ES-I3 (cell line): Measurements from ENCODE around the gene CAMTA1.
"Not testable (repeated sequence)": the region's sequence is repeated elsewhere in the genome, so short reads cannot be mapped to it uniquely, and the experiment has no call there.

Source experiments
- H3K36me3 ChIP-seq: 2 replicates; pipeline ENCODE4 v1.6.1; 2013; ENCODE audit warnings: mild to moderate bottlenecking, low read length, control low read depth, moderate library complexity; ENCODE audit not compliant: insufficient read depth
- H3K4me1 ChIP-seq: 2 replicates; pipeline ENCODE4 v1.6.1; 2013; ENCODE audit warnings: mild to moderate bottlenecking, control low read depth, low read length; ENCODE audit not compliant: insufficient read depth
- H3K9ac ChIP-seq: 2 replicates; pipeline ENCODE4 v1.6.1; 2013; ENCODE audit warnings: low read depth, mild to moderate bottlenecking, low read length, moderate library complexity
- H3K9me3 ChIP-seq: 2 replicates; pipeline ENCODE4 v1.6.1; 2013; ENCODE audit warnings: mild to moderate bottlenecking, low read length, moderate library complexity; ENCODE audit not compliant: control insufficient read depth, insufficient read depth

Gene CAMTA1

DNA sequence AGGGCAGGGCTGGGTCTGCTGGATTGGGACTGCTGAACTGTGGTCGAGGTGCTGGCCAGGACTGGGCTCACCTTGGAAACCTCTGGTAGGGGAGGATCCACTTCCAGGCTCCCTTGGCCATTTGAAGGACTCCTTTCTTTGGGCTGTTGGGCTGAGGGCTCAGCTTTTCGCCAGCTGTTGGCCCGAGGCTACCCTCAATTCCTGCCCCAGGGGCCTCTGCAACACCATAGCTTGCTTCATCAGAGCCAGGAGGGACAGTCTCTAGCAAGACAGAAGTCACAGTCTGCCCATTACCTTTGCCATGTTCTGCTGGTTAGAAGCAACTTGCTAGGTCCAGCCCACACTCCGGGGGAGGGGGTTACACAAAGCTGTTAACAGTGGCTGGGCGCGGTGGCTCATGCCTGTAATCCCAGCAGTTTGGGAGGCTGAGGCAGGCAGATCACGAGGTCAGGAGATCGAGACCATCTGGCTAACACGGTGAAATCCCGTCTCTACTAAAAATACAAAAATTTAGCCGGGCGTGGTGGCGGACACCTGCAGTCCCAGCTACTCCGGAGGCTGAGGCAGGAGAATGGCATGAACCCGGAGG is 25.0 kb downstream of the CAMTA1 start:
- H3K4me1 ChIP-seq, H3K9me3 ChIP-seq, H3K36me3 ChIP-seq, H3K9ac ChIP-seq: not testable (repeated sequence)

- no peak overlapping the region for H3K9ac ChIP-seq
- H3K4me1 ChIP-seq = peaks cover 10% of the 10 kb centered on the region; the same call in 1 of the 2 replicates
- no peaks in the 10 kb centered on the region for H3K9me3 ChIP-seq
- H3K36me3 ChIP-seq = no peaks in the 10 kb centered on the region
Observed at GRCh38 chr1:6811583-6811982, 26.3 kb downstream of the CAMTA1 start.

DNA sequence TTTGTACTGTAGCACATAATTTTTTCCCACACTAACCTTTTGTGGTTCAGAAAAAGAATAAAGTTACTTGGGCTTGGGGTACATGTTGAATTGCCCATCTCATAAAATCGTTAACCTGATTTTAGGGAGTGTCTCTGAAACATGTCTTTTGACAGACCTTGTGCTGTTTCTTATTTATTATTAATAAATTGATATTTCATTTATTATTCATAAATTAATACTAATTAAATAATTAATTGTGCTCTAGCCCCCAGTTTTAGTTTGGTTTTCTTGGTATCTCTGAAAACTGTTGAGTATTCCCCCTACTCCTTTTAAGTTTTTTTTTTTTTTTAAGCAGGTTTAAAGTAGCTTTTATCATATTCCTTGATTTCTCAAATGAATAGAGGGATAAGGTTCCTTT is 27.9 kb downstream of the CAMTA1 start:
- Histone ChIP-seq H3K36me3 (no peaks in the 10 kb centered on the region), H3K9me3 (no peaks in the 10 kb centered on the region), H3K9ac (no peak overlapping the region), H3K4me1 (peaks cover 10% of the 10 kb centered on the region; the same call in 1 of the 2 replicates)

GRCh38 chr1:6815726-6816125 is 30.5 kb downstream of the CAMTA1 start:
- H3K36me3 ChIP-seq = no peaks in the 10 kb centered on the region
- H3K4me1 ChIP-seq = peaks cover 8% of the 10 kb centered on the region; the same call in 1 of the 2 replicates
- no peaks in the 10 kb centered on the region for H3K9me3 ChIP-seq
- H3K9ac ChIP-seq = no peak overlapping the region

DNA sequence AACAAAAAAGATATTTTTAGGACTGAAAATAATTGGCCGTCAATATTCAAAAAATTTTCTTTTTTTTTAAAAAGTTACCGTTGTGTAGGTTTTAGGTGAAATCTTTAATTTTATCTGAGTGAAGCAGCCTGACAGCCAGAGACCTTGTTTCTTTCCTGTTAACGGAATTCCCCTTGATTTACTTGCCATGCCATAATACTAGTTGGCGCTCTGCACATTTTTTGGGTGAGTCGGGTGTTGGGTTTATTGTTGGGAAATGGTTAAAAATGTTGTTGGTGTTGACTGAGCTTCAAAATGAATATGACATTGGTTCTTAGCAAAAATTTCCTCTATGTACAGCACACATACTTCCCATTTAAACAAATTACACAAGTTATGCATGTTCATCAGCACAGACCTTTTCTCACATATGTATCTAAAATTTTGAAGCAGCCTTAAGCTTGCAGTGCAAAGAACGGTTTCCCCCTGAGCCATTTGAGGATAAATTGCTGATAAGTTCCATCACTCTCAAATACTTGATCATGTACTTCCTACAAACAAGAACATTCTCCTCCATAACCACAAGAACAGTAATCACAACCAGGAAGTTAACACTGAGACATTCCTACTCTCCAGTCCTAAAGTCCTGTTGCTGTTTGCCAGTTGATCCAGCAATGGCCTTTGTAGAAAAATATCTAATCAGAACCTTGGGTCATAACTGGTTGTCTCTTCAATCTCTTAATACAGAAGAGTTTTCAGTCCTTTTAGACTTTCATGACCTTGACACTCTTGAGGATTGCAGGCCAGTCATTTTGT is 34.2 kb downstream of the CAMTA1 start:
- Histone ChIP-seq H3K9me3 (no peaks in the 10 kb centered on the region), H3K9ac (no peak overlapping the region), H3K4me1 (peaks cover 8% of the 10 kb centered on the region; the same call in 1 of the 2 replicates), H3K36me3 (no peaks in the 10 kb centered on the region)

DNA sequence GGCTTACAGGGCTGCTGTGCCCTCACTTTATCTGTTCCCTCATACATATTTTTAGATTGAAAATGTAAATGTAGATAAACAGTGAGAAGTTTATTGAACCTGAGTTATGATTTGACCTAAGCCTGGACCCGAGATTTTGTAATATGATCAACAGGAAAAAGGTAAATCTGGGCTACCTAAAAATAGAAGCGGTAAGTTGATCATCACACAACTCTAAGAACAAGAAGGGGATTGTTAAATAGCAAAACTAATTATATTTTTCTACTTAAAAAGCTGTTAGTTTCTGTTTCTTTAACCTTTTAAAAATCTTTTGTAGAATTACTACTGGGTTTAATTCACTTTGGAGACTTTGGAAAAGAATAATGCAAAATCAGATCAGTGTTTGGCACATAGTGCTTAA is 35.6 kb downstream of the CAMTA1 start:
- H3K4me1 ChIP-seq = peaks cover 8% of the 10 kb centered on the region; the same call in 1 of the 2 replicates
- no peaks in the 10 kb centered on the region for H3K9me3 ChIP-seq
- no peaks in the 10 kb centered on the region for H3K36me3 ChIP-seq
- no peak overlapping the region for H3K9ac ChIP-seq

DNA sequence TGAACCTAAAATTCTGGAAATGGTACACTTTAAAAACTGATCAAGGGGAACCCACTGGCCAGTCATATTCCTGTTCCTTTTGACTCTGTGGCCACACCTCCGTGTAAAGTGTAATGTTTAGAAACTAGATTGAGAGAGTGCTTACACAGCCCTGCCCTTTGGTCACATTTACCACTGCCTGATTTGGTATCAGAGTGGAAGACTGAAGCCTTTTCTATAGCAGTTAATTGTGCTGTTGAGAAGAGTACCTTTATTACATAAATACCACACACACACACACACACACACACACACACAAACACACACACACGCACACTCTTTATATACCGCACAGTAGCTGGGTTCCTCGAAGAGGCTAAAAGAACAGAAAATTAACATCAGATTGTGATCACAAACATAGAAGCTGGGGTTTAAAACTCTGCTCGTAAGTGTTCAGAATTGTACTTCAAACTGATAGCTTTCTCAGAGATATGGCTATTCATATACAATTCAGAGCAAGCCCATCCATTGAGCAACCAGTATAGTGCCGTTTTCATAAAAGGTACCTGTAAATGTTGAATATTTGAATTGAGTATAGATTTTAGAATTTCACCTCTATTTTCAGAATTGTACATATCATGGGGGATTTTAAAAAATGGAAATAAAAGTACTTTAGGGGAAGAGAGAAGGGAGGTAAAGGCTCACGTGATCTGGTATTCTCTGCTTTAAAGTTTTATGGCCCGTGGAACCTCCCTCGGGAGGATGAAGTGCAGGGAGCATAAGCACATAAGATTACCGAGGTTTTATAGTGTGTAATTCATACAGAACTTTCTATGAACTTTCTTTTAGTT is 37.5 kb downstream of the CAMTA1 start:
- Histone ChIP-seq H3K9me3 (no peaks in the 10 kb centered on the region), H3K9ac (no peak overlapping the region), H3K36me3 (0 out of 2 replicates have a peak, but pooled peaks cover 4% of the 10 kb centered on the region), H3K4me1 (peaks cover 4% of the 10 kb centered on the region; the same call in 1 of the 2 replicates)

DNA sequence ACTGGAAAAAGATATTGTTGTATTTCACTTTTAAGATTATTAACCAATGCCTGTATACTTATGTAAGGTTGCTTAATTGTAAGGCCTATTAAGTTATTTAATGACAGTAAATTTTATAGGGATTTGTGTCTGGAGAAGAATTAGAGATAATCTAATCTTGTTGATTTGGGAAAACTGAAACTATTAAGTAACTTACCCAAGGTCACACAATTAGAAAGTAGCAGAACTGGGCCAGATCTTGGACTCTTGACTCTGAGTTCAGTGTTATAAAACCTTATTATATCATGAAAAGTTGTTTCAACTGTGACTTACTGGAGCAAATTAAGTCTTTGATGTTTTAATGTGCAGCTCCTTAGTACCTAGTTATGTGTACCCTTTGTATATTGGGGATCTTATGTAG is 38.5 kb downstream of the CAMTA1 start:
- Histone ChIP-seq H3K4me1 (peaks cover 4% of the 10 kb centered on the region; the same call in 1 of the 2 replicates), H3K9me3 (no peaks in the 10 kb centered on the region), H3K9ac (no peak overlapping the region), H3K36me3 (0 out of 2 replicates have a peak, but pooled peaks cover 4% of the 10 kb centered on the region)

DNA sequence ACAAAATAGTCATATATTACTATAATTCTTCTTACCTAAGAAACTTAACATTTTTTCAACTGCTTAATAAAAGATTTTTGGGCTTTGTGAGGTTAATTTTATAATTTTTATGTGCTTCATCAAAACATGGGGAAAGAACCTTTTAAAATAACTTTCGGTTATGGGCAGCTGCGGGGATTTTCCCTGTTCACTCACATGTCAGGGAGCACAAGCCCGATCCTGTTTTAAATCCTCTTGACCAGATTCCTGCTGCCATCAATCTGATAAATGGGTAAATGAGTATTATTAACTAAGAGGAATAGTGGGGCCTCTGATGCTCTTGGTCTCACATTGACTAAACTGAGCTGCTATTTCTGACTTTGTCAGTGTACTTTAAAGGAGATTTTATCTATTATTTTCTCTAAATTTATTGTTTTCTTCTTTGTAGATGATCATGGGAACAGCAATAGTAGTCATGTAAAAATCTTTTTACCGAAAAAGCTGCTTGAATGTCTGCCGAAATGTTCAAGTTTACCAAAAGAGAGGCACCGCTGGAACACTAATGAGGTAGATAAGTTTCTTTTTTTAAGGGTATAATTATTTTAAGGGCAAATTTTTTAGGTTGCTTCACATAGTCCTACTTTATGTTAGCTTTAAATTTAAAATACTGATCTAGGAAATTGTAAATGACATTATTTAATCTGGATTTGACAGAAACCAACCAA is 39.6 kb downstream of the CAMTA1 start:
- no peaks in the 10 kb centered on the region for H3K4me1 ChIP-seq
- H3K36me3 ChIP-seq = 0 out of 2 replicates have a peak, but pooled peaks cover 4% of the 10 kb centered on the region
- no peaks in the 10 kb centered on the region for H3K9me3 ChIP-seq
- no peak overlapping the region for H3K9ac ChIP-seq

DNA sequence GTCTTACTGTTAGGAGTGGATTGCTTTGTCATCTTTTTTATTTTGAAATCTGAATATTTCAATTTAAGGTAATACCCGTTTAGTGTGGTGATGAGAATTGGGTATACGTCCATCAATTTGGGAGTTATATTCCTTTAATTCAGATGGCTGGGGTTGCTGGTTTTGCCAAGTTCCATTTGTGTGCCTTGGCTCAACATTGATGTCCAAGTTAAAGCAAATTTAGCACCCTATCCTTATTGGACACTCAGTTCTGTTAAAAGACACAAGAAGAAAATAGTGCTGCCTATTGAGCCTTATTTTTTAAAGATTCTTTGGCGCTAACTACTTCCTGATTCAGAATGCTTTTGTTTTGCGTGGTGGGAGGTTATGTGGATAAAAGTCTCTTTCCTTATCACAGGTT is 40.6 kb downstream of the CAMTA1 start:
- H3K9me3 ChIP-seq = no peaks in the 10 kb centered on the region

GRCh38 chr1:6827079-6827478 is 41.8 kb downstream of the CAMTA1 start:
- H3K9ac ChIP-seq = no peak overlapping the region
- H3K36me3 ChIP-seq = 0 out of 2 replicates have a peak, but pooled peaks cover 4% of the 10 kb centered on the region
- H3K4me1 ChIP-seq = no peaks in the 10 kb centered on the region
- no peaks in the 10 kb centered on the region for H3K9me3 ChIP-seq

More for the DNA sequence above, 40.6 kb downstream of the CAMTA1 start:
- Histone ChIP-seq H3K36me3 (0 out of 2 replicates have a peak, but pooled peaks cover 4% of the 10 kb centered on the region), H3K9ac (no peak overlapping the region), H3K4me1 (no peaks in the 10 kb centered on the region)

DNA sequence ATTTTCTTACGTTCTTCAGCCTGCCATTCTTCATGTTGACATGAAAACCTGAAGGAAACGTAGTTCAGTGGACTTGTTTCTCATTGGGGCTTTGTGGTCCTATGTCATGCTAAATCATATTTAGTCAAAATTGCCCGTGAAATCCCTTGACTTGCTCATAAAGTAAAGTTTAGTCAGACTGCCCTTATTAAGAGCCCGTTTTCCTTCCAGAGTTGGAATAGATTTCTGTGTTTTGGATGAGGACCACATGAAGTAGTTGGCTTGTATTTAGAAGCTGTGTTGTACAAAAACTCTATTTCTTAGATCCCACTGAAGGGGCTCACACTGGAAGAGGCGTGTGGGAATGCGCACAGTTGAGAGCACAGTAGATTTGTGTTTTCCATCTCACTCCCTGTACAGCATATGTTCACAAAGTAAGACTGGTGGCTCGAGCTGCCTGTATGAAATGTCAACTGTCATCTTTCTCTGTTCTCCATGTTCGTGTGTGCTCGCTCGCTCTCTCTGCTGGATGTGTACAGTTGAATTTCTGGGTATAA is 42.4 kb downstream of the CAMTA1 start:
- H3K9me3 ChIP-seq = no peaks in the 10 kb centered on the region
- H3K4me1 ChIP-seq = no peaks in the 10 kb centered on the region
- H3K9ac ChIP-seq = no peak overlapping the region
- H3K36me3 ChIP-seq = 0 out of 2 replicates have a peak, but pooled peaks cover 4% of the 10 kb centered on the region

DNA sequence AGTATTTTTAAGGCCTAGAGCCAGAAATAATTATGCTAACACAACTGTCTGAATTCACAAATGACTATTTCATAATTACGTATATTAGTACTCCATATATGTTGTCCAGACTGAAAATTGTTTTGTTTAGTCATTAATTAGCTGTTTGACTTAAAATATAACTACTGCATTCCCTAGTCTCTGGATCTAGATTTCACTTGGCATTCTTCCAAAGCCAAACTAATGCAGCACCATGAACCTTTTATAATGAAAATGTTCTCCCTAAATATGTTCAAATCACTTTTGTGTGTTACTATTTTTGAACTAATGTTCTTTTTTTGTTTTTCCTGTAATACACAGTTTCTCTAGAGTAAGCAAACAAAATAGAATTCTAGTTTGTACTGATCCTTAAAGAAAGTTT is 46.1 kb downstream of the CAMTA1 start:
- Histone ChIP-seq H3K36me3 (0 out of 2 replicates have a peak, but pooled peaks cover 4% of the 10 kb centered on the region), H3K9me3 (no peaks in the 10 kb centered on the region), H3K4me1 (no peaks in the 10 kb centered on the region)

DNA sequence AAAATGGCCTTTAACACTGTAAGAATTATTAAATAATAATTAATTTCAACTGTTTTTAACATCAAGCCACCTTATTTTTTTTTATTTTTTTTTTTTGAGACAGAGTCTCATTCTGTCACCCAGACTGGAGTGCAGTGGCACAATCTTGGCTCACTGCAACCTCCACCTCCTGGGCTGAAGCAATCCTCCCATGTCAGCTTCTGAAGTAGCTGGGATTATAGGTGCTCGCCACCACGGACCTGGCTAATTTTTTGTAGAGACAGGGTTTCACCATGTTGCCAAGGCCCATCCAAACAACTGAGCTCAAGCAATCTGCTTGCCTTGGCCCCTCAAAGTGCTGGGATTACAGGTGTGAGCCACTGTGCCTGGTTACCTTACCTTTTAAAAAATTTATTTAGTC is 46.8 kb downstream of the CAMTA1 start:
- H3K4me1 ChIP-seq, H3K9me3 ChIP-seq, H3K9ac ChIP-seq, H3K36me3 ChIP-seq: not testable (repeated sequence)

More for the DNA sequence above, 46.1 kb downstream of the CAMTA1 start:
- H3K9ac ChIP-seq = no peak overlapping the region
